HG03432 (cell line): ENCODE measurements around the gene TLR6.
A peak's percentile ranks its signal among the peaks of the same experiment; 100 is the strongest.

Experiments used
- ATAC-seq: cut with Tn5 transposase; IDR thresholded peaks from one replicate; pipeline ENCODE4 v1.9.1; 2021; ENCODE audit warnings: mild to moderate bottlenecking, moderate library complexity; ENCODE audit not compliant: unreplicated experiment

The TLR6 gene

GRCh38 chr4:38868059-38868960, 11.7 kb upstream of the TLR6 start:
- ATAC-seq, result no peak

- ATAC-seq, result peak; percentile 97
These were observed 11.0 kb upstream of the TLR6 start, which contains the start of gene FAM114A1 for GRCh38 chr4:38867478-38868058. TSS of gene FAM114A1 (plus strand) at chr4:38867806. CDS start at chr4:38878079, 10,273 bp downstream.

- ATAC-seq, result peak; percentile 39
These were observed 10.4 kb upstream of the TLR6 start for GRCh38 chr4:38866973-38867477.

DNA sequence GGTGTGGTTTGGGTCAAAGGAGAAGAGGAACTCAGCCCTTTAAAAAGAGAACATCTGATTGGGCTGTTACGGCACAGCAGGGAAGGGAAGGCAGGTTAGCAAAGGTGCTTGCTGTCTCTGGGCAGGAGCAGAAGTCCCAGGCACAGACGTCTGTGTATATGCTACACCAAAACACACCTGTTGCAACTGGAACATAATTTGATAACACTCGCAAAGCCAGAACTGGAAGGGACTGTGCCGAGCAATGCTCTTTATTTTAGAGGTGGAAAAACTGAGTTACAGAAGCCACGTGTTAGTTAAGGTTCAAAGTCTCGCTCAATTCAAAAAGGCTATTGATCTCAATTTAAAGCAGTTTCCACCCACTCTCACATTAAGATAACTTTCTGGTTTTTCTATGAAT, 8.8 kb upstream of the TLR6 start:
- ATAC-seq, result no peak

GRCh38 chr4:38861791-38862190, 5.2 kb upstream of the TLR6 start:
- no peak for ATAC-seq

GRCh38 chr4:38860788-38861424, 4.3 kb upstream of the TLR6 start:
- peak; percentile 46 for ATAC-seq

GRCh38 chr4:38859501-38859900, 2.9 kb upstream of the TLR6 start:
- no peak for ATAC-seq

DNA sequence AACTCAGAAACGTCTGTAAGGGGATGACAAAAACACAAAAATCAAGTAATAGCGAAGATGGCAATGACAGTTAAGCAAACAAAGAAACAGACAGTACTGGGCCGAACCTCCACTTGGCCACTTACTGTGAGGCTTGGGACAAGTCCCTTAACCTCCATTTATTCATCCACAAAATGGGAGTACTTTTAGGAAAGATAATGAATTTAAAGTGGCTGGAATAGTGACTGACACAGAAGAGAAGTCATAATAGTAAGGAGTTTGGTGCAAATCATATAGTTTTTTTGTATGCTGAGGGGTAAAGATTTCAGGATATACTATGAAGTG, 1.4 kb upstream of the TLR6 start:
- ATAC-seq, result no peak

- ATAC-seq, result peak; percentile 65
These were observed 908 bp upstream of the TLR6 start for GRCh38 chr4:38857354-38858096.

DNA sequence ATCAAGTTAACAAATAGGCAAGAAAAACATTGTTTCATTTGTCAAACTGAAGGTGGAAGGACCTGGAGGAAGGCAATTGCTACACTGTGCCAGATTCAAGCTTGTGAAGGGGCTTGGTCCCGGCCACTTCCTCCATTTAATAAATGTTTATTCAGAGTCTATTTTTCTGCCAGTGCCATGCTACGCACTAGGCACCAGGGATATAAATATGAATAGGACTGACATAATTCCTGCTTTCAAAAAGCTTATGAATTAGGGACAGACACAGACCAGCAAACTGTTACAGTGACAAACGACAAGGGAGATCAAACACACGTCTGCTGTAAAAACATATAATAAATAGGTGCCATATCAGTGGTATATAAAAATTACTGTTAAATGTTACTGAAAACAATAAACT, 571 bp downstream of the TLR6 start:
- no peak for ATAC-seq

DNA sequence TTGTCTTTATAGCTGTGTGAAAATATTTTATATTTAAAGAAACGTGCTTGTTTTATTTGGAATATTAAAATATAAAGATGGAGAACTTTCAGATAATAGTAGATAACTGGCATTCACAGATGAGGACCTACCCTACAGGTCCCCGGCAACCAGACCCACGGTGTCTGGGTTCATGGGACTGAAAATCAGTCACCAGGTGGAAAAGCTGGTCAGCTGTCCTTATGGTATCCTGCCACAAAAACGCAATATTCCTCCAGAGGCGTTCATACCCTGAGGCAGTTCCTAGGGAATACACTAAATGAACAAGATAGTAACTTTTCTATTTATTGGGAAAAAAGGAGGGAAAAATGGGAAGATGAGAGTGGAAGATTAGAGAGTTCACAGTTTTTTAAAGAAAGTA, 1.2 kb downstream of the TLR6 start:
- no peak for ATAC-seq

- no peak for ATAC-seq
These were observed 10.6 kb downstream of the TLR6 start for GRCh38 chr4:38846015-38846414.

DNA sequence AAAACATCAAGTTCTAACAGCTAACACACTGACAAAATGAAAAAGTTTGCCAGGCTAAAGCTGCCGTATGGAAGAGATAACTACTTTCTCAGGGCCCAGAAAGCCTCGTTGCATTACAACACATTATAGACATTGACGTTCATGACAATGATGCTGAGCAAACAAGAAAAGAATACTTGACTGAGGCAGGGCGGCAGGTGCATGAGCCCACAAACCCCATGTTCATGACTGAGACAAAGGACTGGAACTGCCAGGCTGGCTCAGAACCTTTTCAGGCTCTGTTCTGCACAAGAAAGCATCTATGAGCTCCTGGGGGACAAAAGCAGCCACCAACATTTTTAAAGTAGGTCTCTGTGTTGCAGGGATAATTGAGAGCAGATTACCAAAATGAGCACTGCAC, 13.6 kb downstream of the TLR6 start:
- no peak for ATAC-seq

GRCh38 chr4:38837849-38838248, 18.8 kb downstream of the TLR6 start:
- ATAC-seq, result no peak

DNA sequence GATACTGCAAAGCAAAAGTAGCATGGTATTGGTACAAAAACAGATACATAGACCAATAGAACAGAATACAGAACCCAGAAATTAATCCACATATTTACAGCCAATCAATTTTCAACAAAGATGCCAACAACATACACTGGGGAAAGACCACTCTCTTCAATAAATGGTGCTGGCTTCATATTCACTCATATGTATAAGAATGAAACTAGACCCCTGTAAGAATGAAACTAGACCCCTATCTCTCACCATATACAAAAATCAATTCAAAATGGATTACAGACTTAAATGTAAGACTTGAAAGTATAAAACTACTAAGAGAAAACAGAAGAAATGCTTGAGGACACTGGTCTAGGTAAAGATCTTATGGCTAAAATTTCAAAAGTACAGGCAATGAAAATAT, 19.3 kb downstream of the TLR6 start:
- ATAC-seq, result no peak

- no peak for ATAC-seq
These were observed 22.0 kb downstream of the TLR6 start for GRCh38 chr4:38834570-38834969.

DNA sequence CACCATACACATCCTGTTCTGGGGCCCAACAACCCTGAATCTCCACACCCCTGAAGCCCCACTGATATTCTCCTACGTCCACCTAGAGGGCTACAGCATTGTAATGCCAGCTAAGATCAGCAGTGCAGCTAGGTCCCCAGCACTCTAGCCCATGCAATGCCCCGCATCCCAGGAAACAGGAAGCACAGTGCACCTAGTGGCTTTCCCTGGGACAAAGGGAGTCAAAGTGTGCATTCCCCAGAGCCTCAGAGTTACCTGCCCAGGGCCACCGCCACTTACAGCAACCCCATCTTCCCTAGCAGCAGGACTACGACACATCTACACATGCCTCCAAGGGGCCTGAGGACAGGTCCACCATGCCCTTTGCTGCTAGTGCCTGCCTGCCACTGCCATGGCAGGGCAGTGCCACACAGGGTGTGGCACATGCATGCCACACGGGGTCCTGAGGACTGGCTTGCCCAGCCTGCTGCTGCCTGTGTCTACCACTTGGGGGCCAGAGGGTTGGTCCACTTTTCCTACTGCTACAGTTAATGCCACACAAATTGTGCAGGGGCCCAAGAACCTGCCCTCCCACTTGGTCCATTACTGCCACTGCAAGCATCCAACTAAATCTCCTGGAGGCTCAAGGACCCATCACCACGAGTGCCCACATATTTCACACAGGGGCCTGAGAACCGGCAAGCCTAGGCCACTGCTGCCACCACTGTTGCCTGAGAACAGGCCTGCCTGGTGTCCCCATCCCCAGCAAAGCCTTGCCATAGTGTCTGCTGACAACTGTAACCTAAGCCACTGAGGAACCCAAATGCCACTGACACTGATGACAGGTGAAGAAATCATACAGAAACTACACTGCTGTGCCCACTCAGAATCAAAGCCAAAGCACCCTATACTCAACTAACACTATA, 23.7 kb downstream of the TLR6 start:
- no peak for ATAC-seq

- no peak for ATAC-seq
These were observed 24.4 kb downstream of the TLR6 start for GRCh38 chr4:38832206-38832605.

DNA sequence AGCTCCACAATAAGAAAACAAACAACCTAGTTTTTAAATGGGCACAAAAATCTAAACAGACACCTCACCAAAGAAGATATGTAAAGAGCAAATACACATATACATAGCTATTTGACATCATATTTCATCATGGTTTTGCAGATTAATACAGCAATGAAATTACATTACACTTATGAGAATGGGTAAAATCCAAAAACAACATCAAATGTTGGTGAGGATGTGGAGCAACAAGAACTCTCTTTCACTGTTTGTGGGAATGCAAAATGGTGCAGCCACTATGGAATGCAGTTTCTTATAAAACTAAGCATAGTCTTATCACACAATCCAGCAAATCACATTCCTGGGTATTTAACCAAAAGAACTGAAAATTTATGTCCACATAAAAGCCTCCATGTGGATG, 25.0 kb downstream of the TLR6 start:
- no peak for ATAC-seq

DNA sequence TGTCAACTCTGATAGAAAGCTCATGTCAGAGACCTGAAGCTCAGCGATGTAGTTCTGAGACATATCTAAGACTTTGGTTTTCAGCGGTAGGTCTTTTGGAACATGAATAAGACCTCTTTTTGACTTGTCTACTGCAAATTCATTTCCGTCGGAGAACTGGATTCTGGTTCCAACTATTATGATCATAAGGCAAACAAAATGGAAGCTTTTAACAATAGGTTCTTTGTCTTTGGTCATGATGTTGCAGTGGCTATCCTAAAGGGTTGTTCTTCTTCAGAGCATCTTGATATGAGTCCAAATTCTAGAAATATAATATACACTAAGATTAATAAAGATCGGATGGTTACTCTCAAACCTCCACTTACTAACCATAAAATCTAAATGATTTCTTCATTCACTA, 27.4 kb downstream of the TLR6 start:
- no peak for ATAC-seq
